ENCODE data around the gene ZNF669. TPM values are rescaled to one million over a fixed set of nuclear protein-coding genes. Genes with fewer than 3 reads are reported as not detected.

Gene ZNF669
- total RNA-seq, 1 donor = 10.1 TPM

- Histone ChIP-seq H3K4me3 (ENCODE audit: insufficient read depth, low read length) (peak within 1 kb of the TSS; percentile 89), H4K20me1 (ENCODE audit: insufficient read depth, low read length) (no peaks in the 10 kb centered on the region), H3K4me1 (ENCODE audit: insufficient read depth, low read length) (peaks cover 8% of the 10 kb centered on the region), H3K27ac (ENCODE audit: low read depth, low read length) (peak within 1 kb of the TSS; percentile 44), H3K79me2 (ENCODE audit: insufficient read depth, low read length) (peaks cover 28% of the 10 kb centered on the region), H3K36me3 (ENCODE audit: insufficient read depth, low read length) (no peaks in the 10 kb centered on the region), H3K27me3 (ENCODE audit: insufficient read depth, low read length) (no peaks in the 10 kb centered on the region), H3K4me2 (ENCODE audit: insufficient read depth, low read length) (peak within 1 kb of the TSS; percentile 95), H3K9me3 (ENCODE audit: low read depth, low read length) (no peaks in the 10 kb centered on the region), H2AFZ (ENCODE audit: low read length) (peak within 1 kb of the TSS; percentile 98)
- DNase-seq (ENCODE audit: insufficient read length, low spot score, missing footprints) = peak; percentile 97
- no peak for TF ChIP-seq CTCF (IDR thresholded peaks at IDR 0.05; ENCODE audit: extremely low read depth, low read depth, low read length)
Measured at GRCh38 chr1:247078258-247079140, 25.7 kb downstream of the ZNF669 start, which contains the start of gene ZNF670. TSS of gene ZNF670 (minus strand) at chr1:247078811. CDS start at chr1:247078596, 215 bp downstream.

- H3K27ac ChIP-seq (ENCODE audit: low read depth, low read length) = peak overlapping the region; percentile 44
Measured at GRCh38 chr1:247077876-247078257, 26.3 kb downstream of the ZNF669 start.

GRCh38 chr1:247077213-247077612 is 26.9 kb downstream of the ZNF669 start:
- H3K4me1 ChIP-seq (ENCODE audit: insufficient read depth, low read length) = peaks cover 8% of the 10 kb centered on the region
- TF ChIP-seq CTCF (IDR thresholded peaks at IDR 0.05; ENCODE audit: extremely low read depth, low read depth, low read length) = no peak
- H3K79me2 ChIP-seq (ENCODE audit: insufficient read depth, low read length) = peaks cover 31% of the 10 kb centered on the region
- peak overlapping the region; percentile 95 for H3K4me2 ChIP-seq (ENCODE audit: insufficient read depth, low read length)
- no peak for DNase-seq (ENCODE audit: insufficient read length, low spot score, missing footprints)
- peak overlapping the region; percentile 89 for H3K4me3 ChIP-seq (ENCODE audit: insufficient read depth, low read length)
- no peaks in the 10 kb centered on the region for H4K20me1 ChIP-seq (ENCODE audit: insufficient read depth, low read length)
- H2AFZ ChIP-seq (ENCODE audit: low read length) = no peak overlapping the region
- H3K27me3 ChIP-seq (ENCODE audit: insufficient read depth, low read length) = no peaks in the 10 kb centered on the region
- no peaks in the 10 kb centered on the region for H3K36me3 ChIP-seq (ENCODE audit: insufficient read depth, low read length)
- no peaks in the 10 kb centered on the region for H3K9me3 ChIP-seq (ENCODE audit: low read depth, low read length)
- no peak overlapping the region for H3K27ac ChIP-seq (ENCODE audit: low read depth, low read length)

More at GRCh38 chr1:247077876-247078257, 26.3 kb downstream of the ZNF669 start:
- H4K20me1 ChIP-seq (ENCODE audit: insufficient read depth, low read length) = no peaks in the 10 kb centered on the region
- peak overlapping the region; percentile 98 for H2AFZ ChIP-seq (ENCODE audit: low read length)
- peaks cover 31% of the 10 kb centered on the region for H3K79me2 ChIP-seq (ENCODE audit: insufficient read depth, low read length)
- peak overlapping the region; percentile 95 for H3K4me2 ChIP-seq (ENCODE audit: insufficient read depth, low read length)
- H3K4me3 ChIP-seq (ENCODE audit: insufficient read depth, low read length) = peak overlapping the region; percentile 89
- no peaks in the 10 kb centered on the region for H3K27me3 ChIP-seq (ENCODE audit: insufficient read depth, low read length)
- no peak for TF ChIP-seq CTCF (IDR thresholded peaks at IDR 0.05; ENCODE audit: extremely low read depth, low read depth, low read length)
- H3K4me1 ChIP-seq (ENCODE audit: insufficient read depth, low read length) = peaks cover 8% of the 10 kb centered on the region
- H3K36me3 ChIP-seq (ENCODE audit: insufficient read depth, low read length) = no peaks in the 10 kb centered on the region
- DNase-seq (ENCODE audit: insufficient read length, low spot score, missing footprints) = no peak
- H3K9me3 ChIP-seq (ENCODE audit: low read depth, low read length) = no peaks in the 10 kb centered on the region

- no peaks in the 10 kb centered on the region for H3K36me3 ChIP-seq (ENCODE audit: insufficient read depth, low read length)
- H3K4me2 ChIP-seq (ENCODE audit: insufficient read depth, low read length) = no peak overlapping the region
- peaks cover 3% of the 10 kb centered on the region for H4K20me1 ChIP-seq (ENCODE audit: insufficient read depth, low read length)
- H3K4me3 ChIP-seq (ENCODE audit: insufficient read depth, low read length) = no peak overlapping the region
- no peak overlapping the region for H2AFZ ChIP-seq (ENCODE audit: low read length)
- H3K4me1 ChIP-seq (ENCODE audit: insufficient read depth, low read length) = no peaks in the 10 kb centered on the region
- peaks cover 21% of the 10 kb centered on the region for H3K79me2 ChIP-seq (ENCODE audit: insufficient read depth, low read length)
- no peaks in the 10 kb centered on the region for H3K27me3 ChIP-seq (ENCODE audit: insufficient read depth, low read length)
- no peaks in the 10 kb centered on the region for H3K9me3 ChIP-seq (ENCODE audit: low read depth, low read length)
- no peak for DNase-seq (ENCODE audit: insufficient read length, low spot score, missing footprints)
- TF ChIP-seq CTCF (IDR thresholded peaks at IDR 0.05; ENCODE audit: extremely low read depth, low read depth, low read length) = no peak
- H3K27ac ChIP-seq (ENCODE audit: low read depth, low read length) = no peak overlapping the region
Measured at GRCh38 chr1:247070645-247071044, 33.5 kb downstream of the ZNF669 start.
